GM21528 (cell line): Measurements from ENCODE around the gene GUCA1A.
"Not testable (repeated sequence)": the region's sequence is repeated elsewhere in the genome, so short reads cannot be mapped to it uniquely, and the experiment has no call there.

Source experiments
- ATAC-seq: cut with Tn5 transposase; IDR thresholded peaks from one replicate; pipeline ENCODE4 v1.9.1; 2021; ENCODE audit warnings: mild to moderate bottlenecking, moderate library complexity; ENCODE audit not compliant: unreplicated experiment, low FRiP score

Gene GUCA1A

DNA sequence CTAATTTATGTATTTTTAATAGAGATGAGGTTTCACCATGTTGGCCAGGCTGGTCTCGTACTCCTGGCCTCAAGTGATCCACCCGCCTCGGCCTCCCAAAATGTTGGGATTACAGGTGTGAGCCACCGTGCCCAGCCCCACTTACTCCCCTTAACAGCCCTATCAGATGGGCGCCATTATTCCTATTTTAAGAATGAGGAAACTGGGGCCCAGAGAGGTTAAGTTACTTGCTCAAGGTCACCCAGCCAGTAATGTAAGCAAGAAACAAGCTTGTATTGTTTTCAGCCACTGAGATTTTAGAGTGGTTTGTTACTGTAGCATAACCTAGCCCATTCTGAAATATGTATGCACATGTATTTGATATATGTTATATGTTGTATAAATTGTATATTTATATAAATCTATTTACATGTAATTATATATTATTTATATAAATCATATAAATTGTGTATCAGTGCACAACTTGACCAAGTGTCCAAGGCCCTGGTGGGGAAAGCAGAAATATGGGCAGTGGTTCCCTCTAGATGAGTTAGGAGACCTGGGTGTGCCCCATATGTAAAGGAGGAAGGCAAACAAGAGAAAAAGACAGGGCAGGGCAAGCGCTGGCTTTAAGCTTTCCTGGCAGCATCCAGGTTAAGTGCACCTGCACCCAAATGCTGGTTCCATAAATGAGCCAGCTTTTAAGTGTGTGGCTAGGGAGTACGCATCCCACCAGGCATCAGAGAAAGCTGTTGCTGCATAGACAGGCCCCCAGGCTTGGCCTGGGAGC is 1.2 kb upstream of the GUCA1A start:
- no peak for ATAC-seq

DNA sequence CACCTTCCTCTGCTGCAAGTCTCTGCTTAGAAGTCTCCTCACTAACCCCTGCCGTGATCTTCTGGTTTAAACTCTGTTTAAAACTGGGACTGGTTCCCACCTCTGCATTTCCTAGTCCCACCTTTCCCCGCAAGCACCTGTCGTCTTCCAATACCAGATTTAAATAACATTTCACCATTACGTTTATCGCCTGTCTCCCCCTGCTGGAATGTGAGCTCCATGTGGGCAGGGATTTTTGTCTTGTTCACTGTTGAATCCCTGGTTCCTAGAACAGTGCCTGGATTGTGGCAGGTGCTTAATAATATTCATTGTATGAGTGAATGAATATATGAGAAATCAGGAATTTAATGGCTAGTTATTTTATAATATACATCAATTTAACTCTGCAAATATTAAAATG is 2.7 kb downstream of the GUCA1A start:
- ATAC-seq: no peak

DNA sequence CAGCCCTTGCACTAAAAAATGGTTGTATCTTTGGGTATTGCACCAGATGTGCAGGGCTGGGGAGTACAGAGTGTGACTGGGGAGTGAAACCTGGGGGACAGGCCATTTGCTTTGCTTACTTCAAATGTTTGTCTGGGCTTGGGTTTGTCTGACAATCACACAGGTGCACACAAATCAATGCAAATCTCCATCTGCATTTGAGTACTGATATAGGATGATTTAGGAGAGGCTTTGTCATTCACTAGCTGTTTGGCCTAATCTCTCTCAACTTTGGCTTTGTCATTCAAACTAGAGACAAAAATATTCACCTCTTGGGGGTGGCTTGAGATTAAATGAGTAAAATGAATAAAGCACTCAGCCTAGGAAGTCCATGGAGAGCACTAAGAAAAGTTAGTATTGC is 3.8 kb downstream of the GUCA1A start:
- no peak for ATAC-seq

DNA sequence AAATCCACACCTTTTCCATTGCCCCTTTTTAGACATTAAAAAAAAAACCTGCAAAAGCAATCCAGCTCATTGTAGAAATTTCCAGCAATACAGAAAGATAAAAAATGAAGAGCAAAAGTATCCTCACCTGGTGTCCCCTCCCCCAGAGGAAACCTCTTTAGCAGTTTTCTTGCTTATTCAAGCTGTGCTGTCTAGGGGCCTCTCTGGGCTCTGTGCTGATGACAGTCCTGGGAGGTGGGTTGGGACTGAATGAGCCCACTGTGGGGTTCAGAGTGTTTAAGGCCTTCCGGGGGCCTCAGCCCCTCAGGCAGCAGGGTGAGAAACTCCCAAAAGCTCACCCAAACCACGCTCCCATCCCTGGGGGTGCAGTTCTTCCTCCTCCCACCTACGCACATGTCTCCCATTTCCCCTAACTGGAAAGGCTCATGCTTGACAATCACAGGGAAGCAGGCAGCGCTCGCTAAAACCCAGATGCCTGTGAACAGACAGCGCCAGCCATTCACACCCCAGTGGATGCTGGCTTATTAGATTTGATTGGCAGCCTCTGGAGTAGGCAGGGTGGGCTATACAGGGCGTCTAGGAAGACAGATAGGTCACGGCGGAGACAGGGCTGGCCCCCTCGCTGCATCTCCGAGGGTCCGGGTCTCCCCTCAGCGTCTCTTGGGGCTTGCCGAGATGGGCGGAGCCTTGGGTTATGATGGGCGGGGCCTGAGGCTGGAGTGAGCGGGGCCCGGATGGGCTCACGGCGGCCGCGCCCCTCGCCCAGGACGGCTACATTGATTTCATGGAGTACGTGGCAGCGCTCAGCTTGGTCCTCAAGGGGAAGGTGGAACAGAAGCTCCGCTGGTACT is 4.6 kb downstream of the GUCA1A start:
- no peak for ATAC-seq

DNA sequence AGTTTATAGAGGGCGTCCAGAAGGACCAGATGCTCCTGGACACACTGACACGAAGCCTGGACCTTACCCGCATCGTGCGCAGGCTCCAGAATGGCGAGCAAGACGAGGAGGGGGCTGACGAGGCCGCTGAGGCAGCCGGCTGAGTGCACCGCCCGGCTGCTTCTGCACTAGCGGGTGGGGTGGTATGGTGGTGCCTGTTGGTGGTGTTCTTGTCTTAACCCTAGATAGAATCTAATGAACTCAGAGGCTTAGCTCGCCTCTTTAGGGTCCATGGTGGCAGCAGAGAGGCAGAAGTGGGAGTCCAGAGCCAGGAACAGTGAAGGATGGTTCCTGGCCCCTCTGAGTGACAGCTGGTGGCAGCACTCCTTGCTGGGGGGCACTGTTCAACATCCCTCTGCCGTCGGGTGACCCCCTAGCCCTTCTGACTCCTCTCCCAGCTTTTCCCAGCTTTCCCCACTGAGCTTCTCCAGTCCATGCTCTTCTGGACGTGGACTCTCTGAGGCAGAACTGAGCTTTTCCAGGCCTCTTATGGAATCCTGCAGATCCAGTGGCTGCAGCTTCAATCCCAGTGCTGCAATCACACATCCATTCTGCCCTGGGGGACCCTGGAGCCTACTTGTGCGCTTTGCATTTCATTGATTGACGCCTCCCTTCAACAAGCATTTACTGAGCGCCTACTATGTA is 6.2 kb downstream of the GUCA1A start:
- no peak for ATAC-seq

DNA sequence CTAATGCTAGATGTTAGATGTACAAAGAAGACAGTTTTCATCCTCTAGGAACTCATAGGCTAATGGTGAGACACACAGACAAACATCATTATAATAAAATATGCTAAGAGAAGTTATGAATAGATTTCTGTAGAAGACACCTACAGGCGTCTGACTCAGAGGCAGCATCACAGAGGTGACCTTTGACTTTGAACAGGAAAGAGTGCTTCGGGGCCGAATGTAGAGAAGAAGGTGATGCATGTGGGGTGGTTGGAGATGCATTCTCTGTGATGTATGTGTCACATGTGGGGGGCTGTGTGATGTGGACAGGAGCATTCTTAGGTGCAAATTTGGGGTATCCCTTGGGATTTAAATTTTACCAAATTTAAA is 6.8 kb downstream of the GUCA1A start:
- ATAC-seq: no peak

DNA sequence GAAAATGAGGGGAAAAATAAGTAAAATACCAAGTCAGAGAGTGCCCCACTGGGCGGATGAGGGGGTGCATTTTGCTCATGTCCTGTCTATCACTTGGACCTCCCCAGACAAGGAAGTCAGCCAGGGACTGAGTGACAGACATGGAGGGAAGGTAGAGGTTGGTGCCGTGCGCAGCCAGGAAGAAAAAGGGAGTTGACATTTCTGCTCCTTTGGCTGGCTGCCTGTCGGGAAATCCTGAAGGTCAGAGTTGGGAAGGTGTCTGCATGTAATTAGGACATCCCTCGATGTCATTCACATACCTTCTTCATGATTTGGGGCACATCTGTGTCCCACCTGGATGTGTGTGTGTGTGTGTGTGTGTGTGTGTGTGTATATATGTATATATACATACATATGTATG is 8.9 kb downstream of the GUCA1A start:
- ATAC-seq: no peak

DNA sequence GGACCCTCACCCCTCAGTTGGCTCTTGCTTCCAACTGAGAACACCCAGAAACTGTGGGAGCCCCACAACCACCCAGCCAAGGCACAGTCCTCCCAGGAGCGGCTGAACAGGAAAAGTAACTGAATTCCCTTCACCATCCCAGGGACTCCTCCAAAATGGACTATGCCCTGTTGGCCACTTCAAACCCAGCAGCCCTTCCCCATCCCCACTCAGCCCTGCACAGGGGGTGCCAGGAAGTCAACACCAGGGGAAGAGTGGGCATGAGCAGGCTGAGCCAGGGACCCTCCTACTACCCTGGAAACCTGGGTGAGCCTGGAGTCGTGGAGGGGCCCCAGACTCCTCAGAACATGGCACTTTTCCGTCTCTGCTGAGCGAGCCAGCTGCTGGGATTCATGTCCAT is 11.3 kb downstream of the GUCA1A start:
- no peak for ATAC-seq

DNA sequence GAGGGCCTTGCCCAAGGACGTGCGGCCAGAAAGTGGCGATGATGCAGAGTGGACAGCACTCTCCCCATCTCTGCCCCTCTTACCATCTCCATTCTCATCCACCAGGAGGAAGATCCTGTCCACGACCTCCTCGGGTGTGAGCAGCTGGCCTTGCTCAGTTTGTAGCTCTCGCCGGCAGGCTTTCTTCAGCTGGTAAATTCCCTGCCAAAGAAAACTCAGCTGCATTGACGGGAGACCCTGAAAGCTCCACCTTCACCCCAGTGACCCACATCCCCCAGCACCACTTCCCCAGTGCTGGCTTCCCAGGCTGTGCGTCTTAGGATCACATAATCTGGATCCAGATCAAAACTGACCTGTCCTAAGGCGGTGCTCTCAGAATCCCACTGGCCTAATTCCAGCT is 12.4 kb downstream of the GUCA1A start:
- ATAC-seq: no peak

DNA sequence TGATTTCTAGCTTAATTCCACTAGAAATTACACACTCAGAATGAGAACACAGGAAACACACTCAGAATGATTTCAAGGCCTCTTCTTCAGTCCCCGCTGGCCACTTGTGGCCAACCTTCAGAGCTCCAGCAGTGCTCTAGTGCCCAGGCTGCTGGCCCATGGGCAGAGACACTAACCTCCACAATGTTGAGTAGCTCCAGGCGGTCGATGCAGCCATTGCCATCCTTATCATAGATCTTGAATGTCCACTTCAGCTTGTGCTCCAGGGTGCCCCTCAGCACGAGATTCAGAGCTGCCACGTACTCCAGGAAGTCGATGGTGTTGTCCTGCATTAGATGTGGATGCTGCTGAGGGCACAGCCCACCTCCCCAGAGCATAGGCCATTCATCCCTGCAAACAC is 15.2 kb downstream of the GUCA1A start:
- ATAC-seq: no peak

DNA sequence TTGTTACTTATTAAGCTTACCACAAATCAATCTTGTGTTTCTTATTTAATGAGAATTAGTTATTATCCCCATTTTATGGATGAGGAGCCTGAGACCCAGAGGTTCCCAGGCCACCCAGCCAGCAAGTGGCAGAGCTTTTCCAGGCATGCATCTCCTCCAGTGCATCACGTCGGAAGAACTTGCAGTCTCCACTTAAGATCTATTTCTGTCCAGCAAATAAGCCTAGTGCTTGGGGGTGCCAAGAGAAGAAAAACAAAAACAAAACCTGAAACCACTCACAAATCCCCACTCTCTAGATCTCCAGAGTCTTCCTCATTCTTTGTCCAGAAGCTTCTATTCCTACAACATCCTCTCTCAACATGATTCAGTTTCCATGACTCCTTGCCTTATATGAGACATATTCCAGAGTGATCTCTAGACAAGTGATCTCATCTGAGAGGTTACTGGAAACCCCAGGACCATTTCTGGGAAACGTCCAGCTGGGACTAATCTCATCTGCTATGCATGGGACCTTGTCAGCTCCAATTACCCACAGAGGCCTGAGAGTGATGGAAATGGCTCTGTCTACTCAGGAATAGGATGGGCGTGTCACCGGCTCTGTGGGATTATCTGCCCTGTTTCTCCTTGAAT is 17.5 kb downstream of the GUCA1A start:
- no peak for ATAC-seq

DNA sequence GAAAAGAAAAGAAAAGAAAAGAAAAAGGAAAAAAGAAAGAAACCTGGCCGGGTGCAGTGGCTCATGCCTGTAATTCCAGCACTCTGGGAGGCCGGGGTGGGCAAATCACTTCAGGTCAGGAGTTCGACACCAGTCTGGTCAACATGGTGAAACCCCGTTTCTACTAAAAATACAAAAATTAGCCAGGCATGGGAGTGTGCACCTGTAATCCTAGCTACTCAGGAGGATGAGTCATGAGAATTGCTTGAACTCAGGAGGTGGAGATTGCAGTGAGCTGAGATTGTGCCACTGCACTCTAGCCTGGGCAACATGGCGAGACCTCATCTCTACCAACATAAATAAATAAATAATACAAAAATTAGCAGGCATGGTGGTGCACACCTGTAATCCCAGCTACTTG is 19.2 kb downstream of the GUCA1A start:
- ATAC-seq: not testable (repeated sequence)

DNA sequence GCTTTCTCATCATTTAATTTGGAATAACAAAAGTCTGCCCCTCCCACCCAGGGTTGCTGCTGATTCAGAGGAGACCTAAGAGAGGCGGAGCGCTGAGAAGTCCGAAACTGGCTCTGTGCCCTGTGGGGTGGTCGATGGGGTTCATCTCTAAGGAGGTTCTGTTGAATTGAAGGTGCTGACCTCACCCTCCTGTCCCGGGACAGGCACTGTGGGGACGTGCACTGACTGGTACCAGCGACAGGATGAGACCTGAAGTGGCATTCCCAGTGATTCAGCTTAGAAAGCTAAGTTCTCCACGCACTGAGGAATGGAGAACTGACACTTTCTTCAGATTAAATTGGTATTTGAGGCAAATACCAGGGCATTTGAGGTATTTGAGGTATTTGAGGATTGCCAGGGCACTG is 20.3 kb downstream of the GUCA1A start:
- no peak for ATAC-seq

DNA sequence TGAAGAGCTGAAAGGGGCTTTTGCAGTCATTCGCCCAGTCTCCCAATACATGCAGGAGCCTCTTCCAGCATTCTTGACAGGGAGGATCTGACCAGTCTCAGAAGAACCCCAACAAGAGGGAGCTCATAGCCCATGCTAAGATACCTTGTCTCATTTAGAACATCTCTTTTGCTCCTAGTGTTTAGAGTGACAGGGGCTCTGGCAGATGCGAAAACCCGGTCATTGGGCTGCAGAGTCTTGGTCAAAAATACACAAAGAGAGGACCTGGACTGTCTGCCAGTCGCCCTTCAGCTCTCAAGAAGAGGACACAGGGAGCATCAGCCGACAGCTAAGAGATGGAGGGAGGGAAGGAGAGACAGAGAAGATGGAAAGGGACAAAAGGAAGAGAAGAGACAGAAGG is 20.9 kb downstream of the GUCA1A start:
- no peak for ATAC-seq

DNA sequence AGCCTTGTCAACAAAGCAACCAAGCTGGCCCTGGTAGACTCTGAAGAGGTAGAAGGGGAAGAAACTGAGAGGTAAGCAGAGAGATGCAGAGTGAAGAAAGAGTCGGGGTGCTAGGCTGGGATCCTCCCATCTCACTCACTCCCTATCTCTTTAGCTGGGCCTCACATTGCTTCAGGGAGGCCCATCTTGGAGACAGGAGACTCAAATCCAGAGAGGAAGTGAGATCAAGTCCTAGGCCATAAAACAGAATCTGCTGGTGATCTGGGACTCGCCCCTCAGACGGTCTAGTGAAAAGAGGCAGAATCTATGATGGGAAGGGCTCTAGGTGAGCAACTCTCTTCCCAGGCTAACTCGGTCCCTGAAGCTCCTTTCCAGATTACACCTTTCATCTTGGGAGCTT is 22.3 kb downstream of the GUCA1A start:
- no peak for ATAC-seq

DNA sequence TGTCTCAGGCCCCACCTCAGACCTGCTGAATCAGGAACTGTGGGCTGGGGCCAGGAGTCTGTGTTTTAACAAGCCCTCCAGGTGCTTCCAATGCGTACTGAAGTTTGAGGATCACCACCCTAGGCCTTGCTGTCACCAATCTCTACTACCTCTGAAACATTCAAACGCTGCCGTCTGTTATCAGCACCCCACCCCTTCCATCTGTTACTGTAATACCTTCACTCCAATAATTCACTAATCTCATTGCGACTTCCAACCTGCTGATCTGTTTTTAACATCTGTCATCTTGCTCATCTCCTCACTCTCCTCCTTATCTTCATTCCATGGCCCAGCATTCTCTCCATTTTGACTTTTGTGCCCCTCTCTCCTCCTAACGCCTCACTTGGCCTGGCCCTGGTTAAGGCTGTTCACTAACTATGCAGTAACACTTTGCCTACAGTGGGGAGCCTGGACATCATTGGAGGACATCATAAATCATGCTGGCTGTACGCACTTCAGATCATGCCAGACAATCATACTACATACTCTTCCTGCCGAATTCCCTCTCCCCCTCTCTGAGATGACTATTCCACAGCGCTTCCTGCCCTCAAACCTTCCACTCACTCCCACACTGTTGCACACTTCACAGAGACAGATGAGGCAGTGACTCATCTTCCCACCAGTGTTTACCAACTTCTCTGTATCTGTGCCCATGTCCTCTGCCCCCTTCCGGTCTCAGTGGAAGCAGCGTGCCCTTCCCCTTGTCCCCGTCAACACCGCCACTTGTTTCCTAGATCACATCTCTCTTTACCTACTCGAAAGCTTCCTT is 24.6 kb downstream of the GUCA1A start:
- no peak for ATAC-seq

DNA sequence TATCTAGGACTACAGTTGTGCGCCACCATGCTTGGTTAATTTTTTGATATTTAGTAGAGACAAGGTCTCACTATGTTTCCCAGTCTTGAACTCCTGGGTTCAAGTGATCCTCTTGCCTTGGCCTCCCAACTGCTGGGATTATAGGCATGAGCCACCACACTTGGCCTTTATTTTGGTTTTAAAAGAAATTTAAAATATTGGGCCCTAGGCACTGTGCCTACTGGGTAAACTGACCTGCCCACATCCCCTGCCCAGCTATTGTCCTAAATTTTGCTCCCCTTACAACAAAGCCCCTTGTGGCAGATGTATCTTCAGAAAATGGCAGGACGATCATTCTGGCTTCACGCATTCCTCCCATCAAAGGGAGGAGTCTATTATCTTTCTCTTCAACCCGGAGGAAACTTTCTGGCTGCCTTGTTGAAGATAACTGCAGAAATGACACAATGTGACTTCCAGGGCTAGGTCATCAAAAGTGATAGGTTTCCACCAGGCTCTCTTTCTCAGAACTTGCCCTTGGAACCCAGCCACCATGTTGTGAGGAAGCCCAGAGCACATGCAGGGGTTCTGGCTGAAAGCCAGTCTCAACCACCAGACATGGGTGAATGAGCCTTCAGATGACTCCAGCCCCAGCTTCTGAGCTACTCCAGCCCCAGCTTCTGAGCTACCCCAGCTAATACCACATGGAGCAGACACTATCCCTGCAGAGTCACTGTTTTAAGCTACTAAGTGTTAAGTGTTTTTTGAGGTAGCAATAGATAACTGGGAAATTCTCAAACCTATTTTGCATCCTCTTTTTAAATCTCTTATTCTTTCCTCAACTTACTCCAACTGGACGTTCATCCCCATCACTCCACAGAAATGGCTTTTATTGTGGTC is 26.2 kb downstream of the GUCA1A start:
- no peak for ATAC-seq

DNA sequence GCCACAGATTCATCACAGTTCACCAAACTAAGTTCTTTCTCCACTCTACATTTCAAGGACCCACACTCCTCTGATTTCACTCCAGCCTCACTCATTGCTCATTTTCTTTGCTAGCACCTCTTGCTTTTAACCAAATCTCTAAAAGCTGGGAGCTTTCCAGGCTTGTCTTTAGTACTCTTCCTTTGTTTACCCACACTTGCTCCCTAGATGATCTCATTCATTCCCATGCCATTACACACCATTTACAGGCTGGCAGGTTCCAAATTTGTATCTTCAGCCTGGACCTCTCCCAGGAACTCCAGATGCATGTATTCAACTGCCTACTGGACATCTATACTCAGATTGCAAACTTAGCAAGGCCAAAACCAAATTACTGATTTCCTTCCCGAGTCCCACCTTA is 26.9 kb downstream of the GUCA1A start:
- no peak for ATAC-seq

DNA sequence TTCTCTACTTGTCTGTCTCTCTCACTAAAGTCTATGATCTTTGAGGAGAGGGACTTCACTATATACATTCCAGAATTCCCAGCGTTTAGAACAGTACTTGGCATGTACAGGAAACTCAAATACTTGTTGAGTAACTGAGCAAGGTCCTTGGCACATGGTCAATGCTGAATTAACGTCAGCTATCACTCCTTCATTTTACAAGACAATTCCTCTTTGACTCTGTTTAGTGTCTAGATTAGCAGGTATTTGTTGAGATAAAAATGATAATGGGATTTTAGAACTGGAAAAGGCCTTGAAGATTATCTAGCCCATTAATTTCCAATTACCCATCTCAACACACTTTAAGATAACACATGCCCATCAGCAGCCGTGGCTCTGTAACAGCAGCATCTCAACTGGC is 28.2 kb downstream of the GUCA1A start:
- no peak for ATAC-seq
